Measurements from ENCODE around the gene MYLK.

Gene MYLK

GRCh38 chr3:123795471-123796251, 88.5 kb downstream of the MYLK start:
- FAIRE-seq: no peak

GRCh38 chr3:123793425-123793824, 90.7 kb downstream of the MYLK start:
- no peak for FAIRE-seq
- no peak for DNase-seq (ENCODE audit: insufficient read length, low spot score)
- TF ChIP-seq, protein P1, sequence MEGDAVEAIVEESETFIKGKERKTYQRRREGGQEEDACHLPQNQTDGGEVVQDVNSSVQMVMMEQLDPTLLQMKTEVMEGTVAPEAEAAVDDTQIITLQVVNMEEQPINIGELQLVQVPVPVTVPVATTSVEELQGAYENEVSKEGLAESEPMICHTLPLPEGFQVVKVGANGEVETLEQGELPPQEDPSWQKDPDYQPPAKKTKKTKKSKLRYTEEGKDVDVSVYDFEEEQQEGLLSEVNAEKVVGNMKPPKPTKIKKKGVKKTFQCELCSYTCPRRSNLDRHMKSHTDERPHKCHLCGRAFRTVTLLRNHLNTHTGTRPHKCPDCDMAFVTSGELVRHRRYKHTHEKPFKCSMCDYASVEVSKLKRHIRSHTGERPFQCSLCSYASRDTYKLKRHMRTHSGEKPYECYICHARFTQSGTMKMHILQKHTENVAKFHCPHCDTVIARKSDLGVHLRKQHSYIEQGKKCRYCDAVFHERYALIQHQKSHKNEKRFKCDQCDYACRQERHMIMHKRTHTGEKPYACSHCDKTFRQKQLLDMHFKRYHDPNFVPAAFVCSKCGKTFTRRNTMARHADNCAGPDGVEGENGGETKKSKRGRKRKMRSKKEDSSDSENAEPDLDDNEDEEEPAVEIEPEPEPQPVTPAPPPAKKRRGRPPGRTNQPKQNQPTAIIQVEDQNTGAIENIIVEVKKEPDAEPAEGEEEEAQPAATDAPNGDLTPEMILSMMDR (IDR thresholded peaks at IDR 0.05; ENCODE audit: insufficient read depth, missing control alignments): no peak

More at GRCh38 chr3:123795471-123796251, 88.5 kb downstream of the MYLK start:
- DNase-seq (ENCODE audit: insufficient read length, low spot score): no peak
- TF ChIP-seq, protein P1 (IDR thresholded peaks at IDR 0.05; ENCODE audit: insufficient read depth, missing control alignments): no peak

DNA sequence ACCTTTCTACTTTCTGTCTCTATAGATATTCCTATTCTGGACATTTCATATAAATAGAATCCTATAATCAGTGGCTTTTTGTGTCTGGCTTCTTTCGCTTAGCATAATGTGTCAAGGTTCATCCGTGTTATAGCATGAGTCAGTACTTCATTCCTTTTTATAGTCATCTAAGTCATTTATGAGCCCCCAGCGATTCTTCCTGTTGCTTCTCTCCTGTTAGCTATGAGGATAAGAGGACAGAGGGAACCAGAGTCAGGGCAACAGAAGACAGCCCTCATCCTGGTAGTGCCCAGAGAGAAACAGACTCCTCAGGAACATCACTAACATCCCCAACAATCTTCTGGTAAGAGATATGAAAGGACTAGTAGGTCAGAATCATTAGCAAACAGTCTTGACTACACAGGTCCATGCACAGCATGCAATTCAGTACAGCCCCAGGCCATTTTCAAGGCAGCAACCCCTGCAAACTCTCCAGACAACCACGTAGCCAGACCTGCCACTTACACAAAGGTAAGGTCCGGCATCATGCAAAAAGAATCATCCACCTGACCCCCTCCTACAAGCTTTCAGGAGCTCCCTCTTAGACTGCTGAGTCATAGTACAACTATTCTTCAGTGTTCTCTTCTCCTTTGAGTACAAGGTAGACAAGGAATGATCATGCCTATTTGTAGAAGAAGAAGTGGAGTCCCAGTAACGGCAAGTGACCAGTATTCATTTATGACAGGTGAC, 91.5 kb downstream of the MYLK start:
- DNase-seq (ENCODE audit: insufficient read length, low spot score): no peak
- FAIRE-seq: no peak
- TF ChIP-seq, protein P1 (IDR thresholded peaks at IDR 0.05; ENCODE audit: insufficient read depth, missing control alignments): no peak

DNA sequence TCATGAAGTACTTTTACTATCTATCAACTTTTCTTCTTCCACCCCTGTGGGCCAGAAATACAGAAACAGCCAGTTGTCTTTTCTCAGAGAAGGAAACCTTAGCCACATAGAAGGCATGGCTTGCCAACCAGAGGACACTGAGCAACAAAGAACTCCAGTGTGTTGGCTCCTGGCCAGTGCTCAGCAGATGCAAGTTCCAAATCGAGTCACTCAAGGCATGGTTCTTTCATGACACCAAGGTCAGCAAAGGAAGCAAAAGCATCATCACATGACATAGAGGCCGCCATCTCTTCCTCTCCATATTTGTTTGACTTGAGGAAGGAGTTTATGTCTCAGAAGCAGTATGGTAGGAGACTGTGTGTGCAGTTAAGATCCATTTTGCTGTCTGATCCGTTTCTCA, 92.2 kb downstream of the MYLK start:
- TF ChIP-seq, protein P1 (IDR thresholded peaks at IDR 0.05; ENCODE audit: insufficient read depth, missing control alignments): no peak
- no peak for FAIRE-seq
- DNase-seq (ENCODE audit: insufficient read length, low spot score): no peak

- FAIRE-seq: no peak
- TF ChIP-seq, protein P1 (IDR thresholded peaks at IDR 0.05; ENCODE audit: insufficient read depth, missing control alignments): no peak
- DNase-seq (ENCODE audit: insufficient read length, low spot score): no peak
These were observed 92.7 kb downstream of the MYLK start for GRCh38 chr3:123791417-123791816.

GRCh38 chr3:123791073-123791370, 93.1 kb downstream of the MYLK start:
- TF ChIP-seq, protein P1 (IDR thresholded peaks at IDR 0.05; ENCODE audit: insufficient read depth, missing control alignments): no peak
- DNase-seq (ENCODE audit: insufficient read length, low spot score) (no peak), FAIRE-seq (no peak)

All from D721Med (cell line).